Measurements from ENCODE around the gene DIABLO.
A peak's percentile ranks its signal among the peaks of the same experiment; 100 is the strongest.
"Not testable (repeated sequence)": the region's sequence is repeated elsewhere in the genome, so short reads cannot be mapped to it uniquely, and the experiment has no call there.

The DIABLO gene

GRCh38 chr12:122265476-122265875 lies 39.6 kb upstream of the DIABLO start:
- H4K8ac ChIP-seq (ENCODE audit: low read depth, low read length): peak overlapping the region; percentile 98
- DNase-seq: no peak
- no peak overlapping the region for H3K4ac ChIP-seq (ENCODE audit: low read depth, low read length)

DNA sequence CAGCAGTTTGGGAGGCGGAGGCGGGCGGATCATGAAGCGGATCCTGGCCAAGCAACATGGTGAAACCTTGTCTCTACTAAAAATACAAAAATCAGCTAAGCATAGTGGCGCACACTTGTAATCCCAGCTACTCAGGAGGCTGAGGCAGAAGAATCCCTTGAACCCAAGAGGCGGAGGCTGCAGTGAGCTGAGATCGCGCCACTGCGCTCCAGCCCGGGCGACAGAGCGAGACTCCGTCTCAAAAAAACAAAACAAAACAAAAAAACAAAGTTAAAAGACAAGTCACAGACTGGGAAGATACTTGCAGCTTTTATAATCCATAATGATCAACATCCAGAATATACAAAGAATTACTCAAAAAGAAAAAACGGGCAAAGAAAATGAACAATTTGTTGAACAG lies 34.9 kb upstream of the DIABLO start:
- not testable (repeated sequence) for H4K8ac ChIP-seq (ENCODE audit: low read depth, low read length); H3K23ac ChIP-seq (ENCODE audit: low read length); H4K12ac ChIP-seq (ENCODE audit: low read depth, low read length); H3K18ac ChIP-seq (ENCODE audit: low read length); H2BK120ac ChIP-seq (ENCODE audit: insufficient read depth, low read length, poor library complexity); H3K4me2 ChIP-seq (ENCODE audit: low read length); DNase-seq; H4K91ac ChIP-seq (ENCODE audit: low read depth, low read length); H2BK12ac ChIP-seq (ENCODE audit: low read length); H3K4me1 ChIP-seq (ENCODE audit: control insufficient read depth in 1 of 2, insufficient read depth in 2 of 2, low read length in 2 of 2); H3K79me2 ChIP-seq (ENCODE audit: control insufficient read depth, insufficient read depth, low read length, poor library complexity); H3K4ac ChIP-seq (ENCODE audit: low read depth, low read length); H2AK5ac ChIP-seq (ENCODE audit: low read length); H3K27ac ChIP-seq (ENCODE audit: low read depth, low read length); H2BK5ac ChIP-seq (ENCODE audit: low read depth, low read length, poor library complexity); H3K14ac ChIP-seq (ENCODE audit: low read length); H3K9me3 ChIP-seq (ENCODE audit: insufficient read depth, low read depth, low read length); H3K27me3 ChIP-seq (ENCODE audit: insufficient read depth, low read length); H3K9ac ChIP-seq (ENCODE audit: low read length); H3K79me1 ChIP-seq (ENCODE audit: low read length); H3K4me3 ChIP-seq (ENCODE audit: low read depth, low read length); H2AFZ ChIP-seq (ENCODE audit: insufficient read depth, low read length, poor library complexity)
- WGBS (ENCODE audit: extremely low coverage, insufficient coverage, insufficient read length): no CpG with 5 or more reads among the region's 14 CpGs
- H3K36me3 ChIP-seq (ENCODE audit: control insufficient read depth in 1 of 2, insufficient read depth in 2 of 2, low read length in 2 of 2): peaks cover 22 to 26% of the 10 kb centered on the region in 2 experiments

More at GRCh38 chr12:122265476-122265875, 39.6 kb upstream of the DIABLO start:
- no peaks in the 10 kb centered on the region for H3K9me3 ChIP-seq (ENCODE audit: insufficient read depth, low read depth, low read length)
- no peak overlapping the region for H4K12ac ChIP-seq (ENCODE audit: low read depth, low read length)
- H3K4me2 ChIP-seq (ENCODE audit: low read length): peak overlapping the region; percentile 88
- peak overlapping the region; percentile 96 for H3K4me3 ChIP-seq (ENCODE audit: low read depth, low read length)
- H2AFZ ChIP-seq (ENCODE audit: insufficient read depth, low read length, poor library complexity): peak overlapping the region; percentile 99
- H3K9ac ChIP-seq (ENCODE audit: low read length): peak overlapping the region; percentile 81
- no peak overlapping the region for H2AK5ac ChIP-seq (ENCODE audit: low read length)
- H3K18ac ChIP-seq (ENCODE audit: low read length): no peak overlapping the region
- H3K79me2 ChIP-seq (ENCODE audit: control insufficient read depth, insufficient read depth, low read length, poor library complexity): peaks cover 5% of the 10 kb centered on the region
- peak overlapping the region; percentile 79 for H3K27ac ChIP-seq (ENCODE audit: low read depth, low read length)
- peaks cover 8% of the 10 kb centered on the region for H3K79me1 ChIP-seq (ENCODE audit: low read length)
- H3K14ac ChIP-seq (ENCODE audit: low read length): no peak overlapping the region
- H3K27me3 ChIP-seq (ENCODE audit: insufficient read depth, low read length): no peaks in the 10 kb centered on the region
- no peak overlapping the region for H2BK120ac ChIP-seq (ENCODE audit: insufficient read depth, low read length, poor library complexity)
- no peak overlapping the region for H3K23ac ChIP-seq (ENCODE audit: low read length)
- H2BK12ac ChIP-seq (ENCODE audit: low read length): no peak overlapping the region
- peaks cover 10% of the 10 kb centered on the region in 2 experiments for H3K36me3 ChIP-seq (ENCODE audit: control insufficient read depth in 1 of 2, insufficient read depth in 2 of 2, low read length in 2 of 2)
- no peak overlapping the region for H2BK5ac ChIP-seq (ENCODE audit: low read depth, low read length, poor library complexity)
- no peak overlapping the region for H4K91ac ChIP-seq (ENCODE audit: low read depth, low read length)
- WGBS (ENCODE audit: extremely low coverage, insufficient coverage, insufficient read length): no CpG with 5 or more reads among the region's 1 CpG
- H3K4me1 ChIP-seq (ENCODE audit: control insufficient read depth in 1 of 2, insufficient read depth in 2 of 2, low read length in 2 of 2): no peaks in the 10 kb centered on the region

- not testable (repeated sequence) for H3K9me3 ChIP-seq (ENCODE audit: insufficient read depth, low read depth, low read length); H2AK5ac ChIP-seq (ENCODE audit: low read length); H3K4me1 ChIP-seq (ENCODE audit: control insufficient read depth in 1 of 2, insufficient read depth in 2 of 2, low read length in 2 of 2); H2BK5ac ChIP-seq (ENCODE audit: low read depth, low read length, poor library complexity); H2BK12ac ChIP-seq (ENCODE audit: low read length); H3K4ac ChIP-seq (ENCODE audit: low read depth, low read length); H3K14ac ChIP-seq (ENCODE audit: low read length); H4K91ac ChIP-seq (ENCODE audit: low read depth, low read length); H3K9ac ChIP-seq (ENCODE audit: low read length); H3K27me3 ChIP-seq (ENCODE audit: insufficient read depth, low read length); H3K4me3 ChIP-seq (ENCODE audit: low read depth, low read length); H3K79me2 ChIP-seq (ENCODE audit: control insufficient read depth, insufficient read depth, low read length, poor library complexity); H3K79me1 ChIP-seq (ENCODE audit: low read length); H2BK120ac ChIP-seq (ENCODE audit: insufficient read depth, low read length, poor library complexity); H3K18ac ChIP-seq (ENCODE audit: low read length); H3K27ac ChIP-seq (ENCODE audit: low read depth, low read length); H2AFZ ChIP-seq (ENCODE audit: insufficient read depth, low read length, poor library complexity); H4K8ac ChIP-seq (ENCODE audit: low read depth, low read length); H4K12ac ChIP-seq (ENCODE audit: low read depth, low read length); H3K4me2 ChIP-seq (ENCODE audit: low read length); DNase-seq; H3K23ac ChIP-seq (ENCODE audit: low read length)
- WGBS (ENCODE audit: extremely low coverage, insufficient coverage, insufficient read length): no CpG with 5 or more reads among the region's 4 CpGs
- H3K36me3 ChIP-seq (ENCODE audit: control insufficient read depth in 1 of 2, insufficient read depth in 2 of 2, low read length in 2 of 2): peaks cover 22 to 25% of the 10 kb centered on the region in 2 experiments
Measured at GRCh38 chr12:122258939-122259338, 33.1 kb upstream of the DIABLO start.

GRCh38 chr12:122258462-122258861 lies 32.6 kb upstream of the DIABLO start:
- H3K4ac ChIP-seq (ENCODE audit: low read depth, low read length); DNase-seq; H4K12ac ChIP-seq (ENCODE audit: low read depth, low read length); H3K9me3 ChIP-seq (ENCODE audit: insufficient read depth, low read depth, low read length); H2AFZ ChIP-seq (ENCODE audit: insufficient read depth, low read length, poor library complexity); H3K27me3 ChIP-seq (ENCODE audit: insufficient read depth, low read length); H3K14ac ChIP-seq (ENCODE audit: low read length); H3K79me2 ChIP-seq (ENCODE audit: control insufficient read depth, insufficient read depth, low read length, poor library complexity); H3K27ac ChIP-seq (ENCODE audit: low read depth, low read length); H3K4me1 ChIP-seq (ENCODE audit: control insufficient read depth in 1 of 2, insufficient read depth in 2 of 2, low read length in 2 of 2); H3K4me3 ChIP-seq (ENCODE audit: low read depth, low read length); H3K79me1 ChIP-seq (ENCODE audit: low read length); H2BK12ac ChIP-seq (ENCODE audit: low read length); H3K9ac ChIP-seq (ENCODE audit: low read length); H3K4me2 ChIP-seq (ENCODE audit: low read length); H2BK120ac ChIP-seq (ENCODE audit: insufficient read depth, low read length, poor library complexity); H2AK5ac ChIP-seq (ENCODE audit: low read length); H2BK5ac ChIP-seq (ENCODE audit: low read depth, low read length, poor library complexity); H4K8ac ChIP-seq (ENCODE audit: low read depth, low read length); H4K91ac ChIP-seq (ENCODE audit: low read depth, low read length); H3K23ac ChIP-seq (ENCODE audit: low read length); H3K18ac ChIP-seq (ENCODE audit: low read length): not testable (repeated sequence)
- H3K36me3 ChIP-seq (ENCODE audit: control insufficient read depth in 1 of 2, insufficient read depth in 2 of 2, low read length in 2 of 2): peaks cover 22 to 25% of the 10 kb centered on the region in 2 experiments
- no CpG with 5 or more reads among the region's 4 CpGs for WGBS (ENCODE audit: extremely low coverage, insufficient coverage, insufficient read length)

Data from trophoblast cell (in vitro differentiated cells and primary cell).